Naive thymus-derived CD4-positive, alpha-beta T cell (primary cell): ENCODE measurements around the gene ETS2. TPM values are rescaled to one million over a fixed set of nuclear protein-coding genes. Genes with fewer than 3 reads are reported as not detected.

ENCODE experiments used
- ATAC-seq: fragments of 150-1000 bp; cut with Tn5 transposase; 2 replicates; pipeline ENCODE4 v1.10.0; 2021; ENCODE audit warnings: mild to moderate bottlenecking, moderate library complexity
- CTCF ChIA-PET: fragments of 350-600 bp; sonication (Branson Sonifier 250); formaldehyde crosslinking; loops from one replicate; lab custom pipeline; 2021; ENCODE audit warnings: antibody characterized with exemption; lab: Charles Lee
- POLR2A ChIA-PET: fragments of 350-600 bp; sonication (Branson Sonifier 250); formaldehyde crosslinking; loops from one replicate; lab custom pipeline; 2021; ENCODE audit warnings: antibody characterized with exemption, inconsistent platforms; lab: Charles Lee
- DNase-seq, 9 donors: peaks; one replicate each; pipeline versions ENCODE4 v3.0.0 to v3.0.0-alpha.2; 2020 to 2022; ENCODE audit warnings: mixed read lengths in 1 of 9
- H3K27ac ChIP-seq: one replicate; pipeline ENCODE4 v1.7.0; 2013; ENCODE audit warnings: mild to moderate bottlenecking, low read depth, low read length, moderate library complexity
- H3K27me3 ChIP-seq, 2 donors: one replicate each; pipeline ENCODE4 v1.7.0; 2013; ENCODE audit warnings: low read length in 2 of 2, mild to moderate bottlenecking in 2 of 2, moderate library complexity in 2 of 2; ENCODE audit not compliant: control insufficient read depth in 2 of 2, insufficient read depth in 2 of 2
- H3K36me3 ChIP-seq, 3 experiments: 1 replicate in 2 of 3; 2 replicates in 1 of 3; pipeline ENCODE4 v1.7.0; 2013; ENCODE audit warnings: low read length in 3 of 3, mild to moderate bottlenecking in 3 of 3, moderate library complexity in 1 of 3; ENCODE audit not compliant: insufficient read depth in 3 of 3, control insufficient read depth in 2 of 3
- H3K4me1 ChIP-seq, 2 donors: one replicate each; pipeline ENCODE4 v1.7.0; 2013; ENCODE audit warnings: low read length in 2 of 2, mild to moderate bottlenecking in 2 of 2, moderate library complexity in 1 of 2; ENCODE audit not compliant: control insufficient read depth in 2 of 2, insufficient read depth in 2 of 2
- H3K4me3 ChIP-seq: 2 replicates; pipeline ENCODE4 v1.7.0; 2013; ENCODE audit warnings: mild to moderate bottlenecking, low read length
- H3K9me3 ChIP-seq, 3 experiments: 1 replicate in 2 of 3; 2 replicates in 1 of 3; pipeline ENCODE4 v1.7.0; 2013; ENCODE audit warnings: low read length in 3 of 3; ENCODE audit not compliant: control insufficient read depth in 2 of 3
- H3K27ac Mint-ChIP-seq, 9 donors: one replicate each; pipeline ENCODE4 v1.8.0; 2020 to 2022; ENCODE audit warnings: mixed read lengths in 9 of 9, mild to moderate bottlenecking in 8 of 9, moderate library complexity in 5 of 9, inconsistent platforms in 2 of 9
- H3K27me3 Mint-ChIP-seq, 5 donors: one replicate each; pipeline ENCODE4 v1.8.0; 2021 to 2022; ENCODE audit warnings: mixed read lengths in 5 of 5, mild to moderate bottlenecking in 1 of 5
- H3K36me3 Mint-ChIP-seq, 5 donors: one replicate each; pipeline ENCODE4 v1.8.0; 2020 to 2022; ENCODE audit warnings: mixed read lengths in 5 of 5, mild to moderate bottlenecking in 3 of 5, inconsistent platforms in 1 of 5
- H3K4me1 Mint-ChIP-seq, 7 donors: one replicate each; pipeline ENCODE4 v1.8.0; 2020 to 2022; ENCODE audit warnings: mixed read lengths in 7 of 7, mild to moderate bottlenecking in 3 of 7, inconsistent platforms in 1 of 7
- H3K4me3 Mint-ChIP-seq, 10 donors: one replicate each; pipeline ENCODE4 v1.8.0; 2020 to 2022; ENCODE audit warnings: mild to moderate bottlenecking in 10 of 10, mixed read lengths in 10 of 10, moderate library complexity in 6 of 10, inconsistent platforms in 2 of 10
- H3K9me3 Mint-ChIP-seq, 11 donors: one replicate each; pipeline ENCODE4 v1.8.0; 2020 to 2022; ENCODE audit warnings: mixed read lengths in 11 of 11, mild to moderate bottlenecking in 4 of 11, inconsistent platforms in 1 of 11, moderate library complexity in 1 of 11
- intact Hi-C, 2 donors: fragments of 100-400 bp; cut with micrococcal nuclease; formaldehyde crosslinking; loops; one replicate each; pipeline ENCODE4 v1.15.1; 2023
- polyA plus RNA-seq, 2 donors: library from polyadenylated mRNA; unstranded; fragments of 300-500 nt; fragmentation: Illumina TruSeq; gene quantifications; one replicate each; pipeline ENCODE4 v1.2.3, GENCODE V29; 2021
- total RNA-seq, 6 experiments: library from RNA in 5 of 6; stranded (reverse) in 5 of 6; gene quantifications; 1 replicate in 5 of 6; 2 replicates in 1 of 6; pipeline ENCODE4 v1.2.3 and lab custom pipeline; 2021 to 2026

ETS2 gene
- total RNA-seq (10 to 100 TPM; 15.6 to 61.1 (median 20.9) TPM), polyA plus RNA-seq (1 to 10 TPM; 3.4 to 9.7 TPM), total RNA-seq (lab: John Stamatoyannopoulos, UW) (12.9 reads per million, percentile 41 among the genes with 10 or more reads in this experiment)

DNA sequence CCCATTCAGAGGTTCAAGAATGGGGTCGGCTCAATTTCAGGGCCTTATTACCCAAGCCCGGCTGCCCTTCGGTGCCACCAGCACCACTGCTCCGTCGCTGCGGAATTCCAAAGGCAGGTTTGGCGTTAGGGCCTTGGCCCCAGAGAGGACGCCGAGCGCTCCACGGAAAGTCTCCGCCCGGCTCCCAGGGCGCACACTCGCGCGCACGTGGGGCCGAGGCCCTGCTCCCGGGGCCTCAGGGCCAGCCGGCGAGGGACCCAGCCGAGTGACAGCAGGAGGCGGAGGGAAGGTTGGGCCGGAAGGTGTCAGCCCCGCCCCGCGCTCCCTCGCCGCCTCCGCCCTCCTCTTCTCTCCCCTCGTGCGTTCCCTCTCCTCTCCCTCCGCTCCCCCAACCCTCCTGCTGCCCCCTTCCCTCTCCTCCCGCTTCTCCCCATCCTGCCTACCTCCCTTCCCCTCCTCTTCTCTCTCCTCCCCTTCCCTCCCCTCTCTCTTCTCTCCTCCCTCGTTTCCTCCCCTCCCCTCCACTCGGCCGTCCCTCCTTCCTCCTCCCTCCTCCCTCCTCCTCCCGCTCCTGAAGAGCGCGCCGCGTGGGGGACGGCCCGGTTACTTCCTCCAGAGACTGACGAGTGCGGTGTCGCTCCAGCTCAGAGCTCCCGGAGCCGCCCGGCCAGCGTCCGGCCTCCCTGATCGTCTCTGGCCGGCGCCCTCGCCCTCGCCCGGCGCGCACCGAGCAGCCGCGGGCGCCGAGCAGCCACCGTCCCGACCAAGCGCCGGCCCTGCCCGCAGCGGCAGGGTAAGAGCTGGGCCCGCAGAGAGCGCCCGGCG lies at the start of gene ETS2:
ETS2 (plus strand) TSS at position 602 of the 825 bp plus-strand sequence. CDS start 4,106 bp downstream, outside the sequence.
- Mint-ChIP-seq H3K9me3 (no peaks in the 10 kb centered on the region), H3K27me3 (peaks cover 0 to 4% (median 0%) of the 10 kb centered on the region in 5 donors), H3K4me3 (peak within 1 kb of the TSS; percentile 85 to 97 (median 92)), H3K4me1 (peaks cover 12 to 39% (median 30%) of the 10 kb centered on the region in 7 donors), H3K36me3 (peaks cover 1 to 22% (median 4%) of the 10 kb centered on the region in 5 donors), H3K27ac (peak within 1 kb of the TSS; percentile 76 to 95 (median 86))
- DNase-seq (peak; percentile 40 to 79 (median 62)), ATAC-seq (peak; percentile 85)
- peaks cover 0 to 7% (median 0%) of the 10 kb centered on the region in 3 experiments for H3K36me3 ChIP-seq
- peak within 1 kb of the TSS; percentile 70 for H3K27ac ChIP-seq
- H3K4me3 ChIP-seq = peak within 1 kb of the TSS; percentile 81
- H3K9me3 ChIP-seq = no peaks in the 10 kb centered on the region
- no peaks in the 10 kb centered on the region for H3K27me3 ChIP-seq
- ChIA-PET POLR2A (interaction anchor here (0.6 to 0.7 kb wide), 2 partner anchors 36 to 640 kb away, joined by 3 to 4 read pairs; partner anchors contain the start of gene LCA5L), CTCF (no interaction called here)
- H3K4me1 ChIP-seq = peaks cover 3 to 9% of the 10 kb centered on the region in 2 donors
- intact Hi-C loops = loop anchor here (1.0 to 10.0 kb wide), 13 partner anchors 25 to 1733 kb away; partner anchors contain the start of genes PSMG1 (in 2 of the 2), LCA5L (in 1 of the 2), PIGP (in 1 of the 2) and TTC3 (in 1 of the 2)

- Histone ChIP-seq H3K27me3 (no peaks in the 10 kb centered on the region), H3K4me3 (no peak overlapping the region), H3K9me3 (no peaks in the 10 kb centered on the region), H3K27ac (no peak overlapping the region), H3K36me3 (no peaks in the 10 kb centered on the region), H3K4me1 (peaks cover 0 to 3% of the 10 kb centered on the region in 2 donors)
- ATAC-seq (no peak), DNase-seq (no peak)
- POLR2A ChIA-PET = interaction anchor here (1.4 kb wide), 1 partner anchor 15 kb away, joined by 5 read pairs; no protein-coding TSS in a partner anchor
- CTCF ChIA-PET = no interaction called here
- intact Hi-C loops = no loop called here
- H3K36me3 Mint-ChIP-seq = no peaks in the 10 kb centered on the region
- H3K27me3 Mint-ChIP-seq = peaks cover 0 to 14% (median 0%) of the 10 kb centered on the region in 5 donors
- H3K4me3 Mint-ChIP-seq = no peak overlapping the region
- no peak overlapping the region for H3K27ac Mint-ChIP-seq
- H3K4me1 Mint-ChIP-seq = peaks cover 8 to 17% (median 11%) of the 10 kb centered on the region in 7 donors
- no peaks in the 10 kb centered on the region for H3K9me3 Mint-ChIP-seq
Measured at GRCh38 chr21:38756746-38757145, 49.0 kb upstream of the ETS2 start.

GRCh38 chr21:38758501-38759214 lies 47.1 kb upstream of the ETS2 start:
- Mint-ChIP-seq H3K4me1 (peaks cover 8 to 19% (median 11%) of the 10 kb centered on the region in 7 donors), H3K27me3 (peaks cover 0 to 14% (median 0%) of the 10 kb centered on the region in 5 donors), H3K27ac (no peak overlapping the region), H3K36me3 (no peaks in the 10 kb centered on the region), H3K4me3 (no peak overlapping the region), H3K9me3 (no peaks in the 10 kb centered on the region)
- DNase-seq (no peak), ATAC-seq (no peak)
- H3K27ac ChIP-seq = no peak overlapping the region
- POLR2A ChIA-PET = no interaction called here
- no peaks in the 10 kb centered on the region for H3K27me3 ChIP-seq
- no peak overlapping the region for H3K4me3 ChIP-seq
- peaks cover 0 to 3% of the 10 kb centered on the region in 2 donors for H3K4me1 ChIP-seq
- intact Hi-C loops = no loop called here
- H3K9me3 ChIP-seq = no peaks in the 10 kb centered on the region
- CTCF ChIA-PET = no interaction called here
- no peaks in the 10 kb centered on the region for H3K36me3 ChIP-seq

GRCh38 chr21:38759413-38759812 lies 46.3 kb upstream of the ETS2 start:
- POLR2A ChIA-PET = no interaction called here
- H3K36me3 Mint-ChIP-seq = no peaks in the 10 kb centered on the region

GRCh38 chr21:38760017-38760761 lies 45.5 kb upstream of the ETS2 start:
- Mint-ChIP-seq H3K4me1 (peaks cover 8 to 18% (median 9%) of the 10 kb centered on the region in 7 donors), H3K27ac (no peak overlapping the region), H3K27me3 (peaks cover 0 to 8% (median 0%) of the 10 kb centered on the region in 5 donors), H3K9me3 (no peaks in the 10 kb centered on the region), H3K4me3 (no peak overlapping the region), H3K36me3 (no peaks in the 10 kb centered on the region)
- H3K27me3 ChIP-seq = no peaks in the 10 kb centered on the region
- no peak overlapping the region for H3K4me3 ChIP-seq
- DNase-seq (no peak), ATAC-seq (no peak)
- ChIA-PET POLR2A (no interaction called here), CTCF (no interaction called here)
- H3K27ac ChIP-seq = no peak overlapping the region
- intact Hi-C loops = loop anchor here in 1 of 2 donors (10.0 kb wide), 1 partner anchor 625 kb away; a partner anchor contains a TSS
- H3K36me3 ChIP-seq = no peaks in the 10 kb centered on the region
- H3K4me1 ChIP-seq = peaks cover 0 to 3% of the 10 kb centered on the region in 2 donors
- H3K9me3 ChIP-seq = no peaks in the 10 kb centered on the region

More at GRCh38 chr21:38759413-38759812, 46.3 kb upstream of the ETS2 start:
- H3K4me3 Mint-ChIP-seq = no peak overlapping the region
- no peak overlapping the region for H3K27ac ChIP-seq
- no peak for DNase-seq
- H3K27me3 Mint-ChIP-seq = peaks cover 0 to 8% (median 0%) of the 10 kb centered on the region in 5 donors
- no peaks in the 10 kb centered on the region for H3K9me3 Mint-ChIP-seq
- no peak overlapping the region for H3K4me3 ChIP-seq
- no peak for ATAC-seq
- no peak overlapping the region for H3K27ac Mint-ChIP-seq
- H3K4me1 ChIP-seq = peaks cover 0 to 3% of the 10 kb centered on the region in 2 donors
- no peaks in the 10 kb centered on the region for H3K27me3 ChIP-seq
- H3K9me3 ChIP-seq = no peaks in the 10 kb centered on the region
- H3K4me1 Mint-ChIP-seq = peaks cover 8 to 19% (median 11%) of the 10 kb centered on the region in 7 donors
- intact Hi-C loops = no loop called here
- H3K36me3 ChIP-seq = no peaks in the 10 kb centered on the region
- CTCF ChIA-PET = no interaction called here

DNA sequence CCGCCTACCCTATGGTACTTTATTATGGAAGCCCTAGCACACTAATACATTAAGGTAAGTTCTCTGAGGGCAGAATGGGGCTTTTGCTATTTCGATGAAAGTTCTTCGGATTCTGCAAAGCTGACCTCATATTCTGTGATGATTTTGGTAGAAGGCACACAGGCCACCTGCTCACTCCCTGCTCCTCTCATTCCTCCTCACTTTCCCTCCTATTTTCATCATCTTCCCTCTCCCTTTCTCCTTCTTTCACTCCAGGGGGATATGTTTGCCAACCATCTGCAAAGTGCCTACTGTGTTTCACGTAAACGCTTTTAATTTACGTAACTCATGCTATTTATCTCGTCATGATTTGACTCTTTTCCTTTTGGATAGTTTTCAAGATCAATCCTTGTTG lies 45.0 kb upstream of the ETS2 start:
- H3K27me3 ChIP-seq = no peaks in the 10 kb centered on the region
- no peaks in the 10 kb centered on the region for H3K9me3 ChIP-seq
- intact Hi-C loops = loop anchor here in 1 of 2 donors (10.0 kb wide), 1 partner anchor 624 kb away; a partner anchor contains a TSS
- ChIA-PET POLR2A (no interaction called here), CTCF (no interaction called here)
- DNase-seq (no peak), ATAC-seq (no peak)
- no peaks in the 10 kb centered on the region for H3K36me3 ChIP-seq
- Mint-ChIP-seq H3K4me1 (peaks cover 4 to 17% (median 7%) of the 10 kb centered on the region in 7 donors), H3K27me3 (peaks cover 0 to 8% (median 0%) of the 10 kb centered on the region in 5 donors), H3K27ac (no peak overlapping the region), H3K36me3 (peaks cover 0 to 4% (median 0%) of the 10 kb centered on the region in 5 donors), H3K4me3 (no peak overlapping the region), H3K9me3 (peaks cover 0 to 3% (median 0%) of the 10 kb centered on the region in 11 donors)
- no peaks in the 10 kb centered on the region for H3K4me1 ChIP-seq
- H3K27ac ChIP-seq = no peak overlapping the region
- H3K4me3 ChIP-seq = no peak overlapping the region
